PFSK-1 (cell line): ENCODE results near the gene GJB2.

Experiments used
- FOXP2 ChIP-seq: optimal IDR thresholded peaks from 2 replicates; pipeline ENCODE3; 2011; ENCODE audit warnings: borderline replicate concordance, control low read depth, inconsistent platforms; ENCODE audit not compliant: insufficient read depth; ENCODE audit errors: extremely low read length, extremely low read depth
- POLR2AphosphoS5 ChIP-seq: IDR thresholded peaks from 2 replicates; pipeline ENCODE4 v1.6.1; 2012; ENCODE audit warnings: low read depth, mild to moderate bottlenecking, control low read depth, low read length, moderate library complexity

DNA sequence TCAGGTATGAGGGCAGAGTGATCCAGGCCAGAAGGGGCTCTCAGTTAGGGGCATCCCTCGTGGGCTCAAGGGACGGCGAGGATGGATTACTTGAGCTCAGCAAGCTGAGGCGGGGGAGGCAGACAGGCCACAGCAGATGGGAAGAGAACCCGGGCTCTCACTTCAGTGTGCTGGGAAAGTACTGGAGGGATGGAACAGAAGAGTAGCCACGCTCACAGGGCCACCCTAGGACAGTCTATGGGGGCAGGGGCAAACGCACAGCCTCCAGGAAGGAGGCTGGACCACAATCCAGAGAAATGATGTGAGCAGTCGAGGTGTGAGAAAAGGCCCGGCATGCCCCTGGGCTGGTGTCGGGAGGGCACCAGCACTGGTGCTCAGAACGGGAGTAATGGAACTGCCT, 41.1 kb downstream of the GJB2 start:
- TF ChIP-seq POLR2AphosphoS5, result no peak
- TF ChIP-seq FOXP2, result no peak
